Measurements from ENCODE around the gene LUC7L3.
"Not testable (repeated sequence)": the region's sequence is repeated elsewhere in the genome, so short reads cannot be mapped to it uniquely, and the experiment has no call there.

Gene LUC7L3

DNA sequence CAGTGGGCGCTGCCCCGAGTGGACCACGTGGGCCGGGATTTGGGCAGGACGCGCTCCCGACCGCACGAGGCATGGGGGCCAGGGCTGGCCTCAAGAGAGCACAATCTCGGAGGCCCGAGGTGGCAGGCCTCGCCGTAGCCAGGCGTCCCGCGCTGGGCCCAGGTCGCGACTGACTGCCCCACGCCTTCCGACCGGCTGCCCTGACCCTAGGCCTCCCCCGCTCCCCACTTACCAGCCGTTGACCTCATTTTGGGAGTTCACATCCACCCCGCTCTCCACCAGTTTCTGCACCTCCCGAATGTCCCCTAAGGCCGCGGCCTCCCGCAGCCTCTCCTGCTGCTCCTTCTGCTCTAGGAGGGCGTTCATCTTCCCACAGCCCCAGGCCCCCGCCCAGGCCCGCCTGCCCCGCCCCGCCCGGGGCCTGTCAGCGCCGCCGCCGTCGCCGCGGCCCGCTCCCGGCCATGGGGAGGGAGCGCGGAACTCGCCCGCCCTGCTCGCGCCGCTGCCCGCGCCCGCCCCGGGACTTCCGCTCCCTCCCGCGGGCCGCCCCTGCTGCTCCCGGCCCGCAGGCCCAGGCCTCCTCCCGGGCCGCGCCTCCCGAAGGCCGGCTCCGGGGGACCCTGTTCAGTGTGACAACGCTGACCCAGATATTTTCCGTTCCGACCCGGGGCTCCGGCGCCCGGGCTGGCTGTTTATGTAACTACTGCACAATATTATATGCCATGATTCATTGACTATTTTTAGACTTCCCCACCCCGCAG lies 11.9 kb upstream of the LUC7L3 start, which contains the start of gene ANKRD40:
ANKRD40 (minus strand) TSS at position 626 of the 761 bp plus-strand sequence; CDS start at position 366, 260 bp downstream.
- peak; percentile 80 for ATAC-seq (ENCODE audit: insufficient read depth, low read depth)
- H3K27ac ChIP-seq (ENCODE audit: low read length), result peak within 1 kb of the TSS; percentile 98
- no peaks in the 10 kb centered on the region for H3K9me3 ChIP-seq (ENCODE audit: insufficient read depth, low read length, severe bottlenecking)
- H3K27me3 ChIP-seq (ENCODE audit: insufficient read depth, low read length, poor library complexity), result no peaks in the 10 kb centered on the region
- peaks cover 66% of the 10 kb centered on the region for H3K4me1 ChIP-seq (ENCODE audit: insufficient read depth, low read length)
- peaks cover 15% of the 10 kb centered on the region for H4K20me1 ChIP-seq (ENCODE audit: insufficient read depth, low read length)
- H3K4me3 ChIP-seq (ENCODE audit: low read depth in 1 of 2, low read length in 2 of 2), result peak within 1 kb of the TSS; percentile 62 to 94
- no peak for TF ChIP-seq EZH2 (IDR thresholded peaks at IDR 0.05; ENCODE audit: borderline replicate concordance, low read depth, low read length, severe bottlenecking)
- TF ChIP-seq, protein P1, sequence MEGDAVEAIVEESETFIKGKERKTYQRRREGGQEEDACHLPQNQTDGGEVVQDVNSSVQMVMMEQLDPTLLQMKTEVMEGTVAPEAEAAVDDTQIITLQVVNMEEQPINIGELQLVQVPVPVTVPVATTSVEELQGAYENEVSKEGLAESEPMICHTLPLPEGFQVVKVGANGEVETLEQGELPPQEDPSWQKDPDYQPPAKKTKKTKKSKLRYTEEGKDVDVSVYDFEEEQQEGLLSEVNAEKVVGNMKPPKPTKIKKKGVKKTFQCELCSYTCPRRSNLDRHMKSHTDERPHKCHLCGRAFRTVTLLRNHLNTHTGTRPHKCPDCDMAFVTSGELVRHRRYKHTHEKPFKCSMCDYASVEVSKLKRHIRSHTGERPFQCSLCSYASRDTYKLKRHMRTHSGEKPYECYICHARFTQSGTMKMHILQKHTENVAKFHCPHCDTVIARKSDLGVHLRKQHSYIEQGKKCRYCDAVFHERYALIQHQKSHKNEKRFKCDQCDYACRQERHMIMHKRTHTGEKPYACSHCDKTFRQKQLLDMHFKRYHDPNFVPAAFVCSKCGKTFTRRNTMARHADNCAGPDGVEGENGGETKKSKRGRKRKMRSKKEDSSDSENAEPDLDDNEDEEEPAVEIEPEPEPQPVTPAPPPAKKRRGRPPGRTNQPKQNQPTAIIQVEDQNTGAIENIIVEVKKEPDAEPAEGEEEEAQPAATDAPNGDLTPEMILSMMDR (IDR thresholded peaks at IDR 0.05; ENCODE audit: borderline replicate concordance, extremely low read depth, low read length, poor library complexity, severe bottlenecking), result no peak
- peaks cover 77% of the 10 kb centered on the region for H3K79me2 ChIP-seq (ENCODE audit: insufficient read depth, low read length)
- peak within 1 kb of the TSS; percentile 84 for H2AFZ ChIP-seq (ENCODE audit: low read depth, low read length)
- H3K4me2 ChIP-seq (ENCODE audit: insufficient read depth, low read length), result peak within 1 kb of the TSS; percentile 85
- DNase-seq, result peak; percentile 91
- H3K9ac ChIP-seq (ENCODE audit: low read depth, low read length), result peak within 1 kb of the TSS; percentile 91
- H3K36me3 ChIP-seq (ENCODE audit: insufficient read depth, low read length), result peaks cover 31% of the 10 kb centered on the region

GRCh38 chr17:50708050-50709000 lies 11.1 kb upstream of the LUC7L3 start:
- peak overlapping the region; percentile 62 to 94 for H3K4me3 ChIP-seq (ENCODE audit: low read depth in 1 of 2, low read length in 2 of 2)
- peak overlapping the region; percentile 84 for H2AFZ ChIP-seq (ENCODE audit: low read depth, low read length)
- H3K4me2 ChIP-seq (ENCODE audit: insufficient read depth, low read length), result peak overlapping the region; percentile 85
- H4K20me1 ChIP-seq (ENCODE audit: insufficient read depth, low read length), result peaks cover 7% of the 10 kb centered on the region
- peaks cover 23% of the 10 kb centered on the region for H3K36me3 ChIP-seq (ENCODE audit: insufficient read depth, low read length)
- H3K9me3 ChIP-seq (ENCODE audit: insufficient read depth, low read length, severe bottlenecking), result no peaks in the 10 kb centered on the region
- DNase-seq, result peak; percentile 30
- H3K4me1 ChIP-seq (ENCODE audit: insufficient read depth, low read length), result peaks cover 58% of the 10 kb centered on the region
- peak overlapping the region; percentile 98 for H3K27ac ChIP-seq (ENCODE audit: low read length)
- ATAC-seq (ENCODE audit: insufficient read depth, low read depth), result 0 out of 3 replicates have a peak, but pooled peaks have one; percentile 9
- H3K79me2 ChIP-seq (ENCODE audit: insufficient read depth, low read length), result peaks cover 69% of the 10 kb centered on the region
- no peaks in the 10 kb centered on the region for H3K27me3 ChIP-seq (ENCODE audit: insufficient read depth, low read length, poor library complexity)
- no peak for TF ChIP-seq EZH2 (IDR thresholded peaks at IDR 0.05; ENCODE audit: borderline replicate concordance, low read depth, low read length, severe bottlenecking)
- TF ChIP-seq, protein P1 (IDR thresholded peaks at IDR 0.05; ENCODE audit: borderline replicate concordance, extremely low read depth, low read length, poor library complexity, severe bottlenecking), result peak; percentile 0
- H3K9ac ChIP-seq (ENCODE audit: low read depth, low read length), result peak overlapping the region; percentile 91

- Histone ChIP-seq H3K79me2 (ENCODE audit: insufficient read depth, low read length) (peaks cover 61% of the 10 kb centered on the region), H3K27ac (ENCODE audit: low read length) (peak overlapping the region; percentile 98), H3K4me2 (ENCODE audit: insufficient read depth, low read length) (peak overlapping the region; percentile 85), H3K9ac (ENCODE audit: low read depth, low read length) (peak overlapping the region; percentile 91), H3K36me3 (ENCODE audit: insufficient read depth, low read length) (peaks cover 15% of the 10 kb centered on the region), H3K4me3 (ENCODE audit: low read depth in 1 of 2, low read length in 2 of 2) (peak overlapping the region; percentile 62 to 94; a peak in 3 of 4 replicates), H3K4me1 (ENCODE audit: insufficient read depth, low read length) (peaks cover 51% of the 10 kb centered on the region), H2AFZ (ENCODE audit: low read depth, low read length) (peak overlapping the region; percentile 84)
- not testable (repeated sequence) for H3K27me3 ChIP-seq (ENCODE audit: insufficient read depth, low read length, poor library complexity); DNase-seq; H4K20me1 ChIP-seq (ENCODE audit: insufficient read depth, low read length); ATAC-seq (ENCODE audit: insufficient read depth, low read depth); H3K9me3 ChIP-seq (ENCODE audit: insufficient read depth, low read length, severe bottlenecking)
Measured at GRCh38 chr17:50709053-50709452, 10.3 kb upstream of the LUC7L3 start.
